Activated T-helper 17 cell treated with anti-CD3 and anti-CD28 coated beads, Interleukin-2, amount 50 U/mL, for 72 hours (primary cell): Measurements from ENCODE around the gene FARP1. TPM values are rescaled to one million over a fixed set of nuclear protein-coding genes. Genes with fewer than 3 reads are reported as not detected.

ENCODE experiments used
- ATAC-seq: fragments of 150-1000 bp; cut with Tn5 transposase; replicated peaks from 2 replicates; pipeline ENCODE4 v1.10.0; 2021; ENCODE audit warnings: mild to moderate bottlenecking, moderate library complexity
- H3K27ac Mint-ChIP-seq: one replicate; pipeline ENCODE4 v1.8.0; 2022; ENCODE audit warnings: mixed read lengths
- H3K27me3 Mint-ChIP-seq: one replicate; pipeline ENCODE4 v1.8.0; 2022; ENCODE audit warnings: mixed read lengths
- H3K36me3 Mint-ChIP-seq: one replicate; pipeline ENCODE4 v1.8.0; 2022; ENCODE audit warnings: low read depth, mild to moderate bottlenecking, mixed read lengths
- H3K4me1 Mint-ChIP-seq: one replicate; pipeline ENCODE4 v1.8.0; 2022; ENCODE audit warnings: mixed read lengths
- H3K4me3 Mint-ChIP-seq: one replicate; pipeline ENCODE4 v1.8.0; 2022; ENCODE audit warnings: mild to moderate bottlenecking, mixed read lengths
- H3K9me3 Mint-ChIP-seq: one replicate; pipeline ENCODE4 v1.8.0; 2022; ENCODE audit warnings: mixed read lengths
- total RNA-seq, 2 donors: library from RNA; stranded (reverse); gene quantifications; one replicate each; pipeline ENCODE4 v1.2.3, GENCODE V29; 2022

Gene FARP1
- total RNA-seq, 2 donors from 2014 or later = 1.1 to 1.7 TPM

DNA sequence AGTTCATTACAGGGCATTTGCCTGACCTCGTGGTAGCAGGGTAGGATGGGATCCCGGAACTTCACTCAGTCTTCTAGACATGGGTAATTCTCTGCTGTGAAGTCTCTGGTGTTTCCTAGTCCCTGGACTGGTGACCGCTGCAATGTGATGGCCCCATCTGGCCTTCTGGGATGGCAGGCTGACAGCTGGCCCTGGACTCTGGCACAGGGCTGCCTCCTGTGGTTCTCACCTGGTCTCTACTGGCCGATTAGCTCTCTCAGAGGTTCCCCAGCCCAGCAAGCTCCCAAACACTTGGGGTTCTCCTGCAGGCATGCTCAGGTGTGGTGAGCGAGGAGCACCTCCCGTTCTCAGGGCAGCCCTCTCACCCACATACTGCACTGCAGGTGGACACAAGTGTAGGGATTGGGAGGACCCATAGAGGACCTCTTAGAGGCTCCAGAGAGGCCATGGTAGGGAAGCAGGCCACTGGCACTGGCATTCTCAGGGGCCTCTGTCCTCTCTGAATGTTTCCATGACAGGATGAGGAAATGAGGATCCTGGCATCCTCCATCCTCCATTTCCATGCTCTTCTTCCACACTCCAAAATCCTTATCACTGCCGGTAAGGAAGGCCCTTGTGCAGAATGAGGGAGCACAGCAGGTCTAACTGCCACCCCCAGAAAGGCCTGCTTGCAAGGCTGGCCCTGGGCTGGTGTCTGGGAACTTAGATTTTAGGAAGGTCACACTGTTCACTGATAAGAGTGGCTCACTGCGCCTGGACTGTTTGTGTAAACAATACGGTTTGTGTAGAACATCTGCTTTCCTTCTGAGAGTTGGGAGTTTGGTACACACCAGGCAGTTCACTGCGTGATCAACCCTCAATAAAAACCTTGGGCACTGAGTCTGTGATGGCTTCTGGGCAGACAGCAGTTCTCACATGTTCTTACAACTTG, 31.5 kb upstream of the FARP1 start:
- Mint-ChIP-seq H3K4me1 (no peaks in the 10 kb centered on the region), H3K36me3 (no peaks in the 10 kb centered on the region), H3K27ac (no peak overlapping the region), H3K9me3 (no peaks in the 10 kb centered on the region), H3K27me3 (no peaks in the 10 kb centered on the region), H3K4me3 (no peak overlapping the region)
- no peak for ATAC-seq

DNA sequence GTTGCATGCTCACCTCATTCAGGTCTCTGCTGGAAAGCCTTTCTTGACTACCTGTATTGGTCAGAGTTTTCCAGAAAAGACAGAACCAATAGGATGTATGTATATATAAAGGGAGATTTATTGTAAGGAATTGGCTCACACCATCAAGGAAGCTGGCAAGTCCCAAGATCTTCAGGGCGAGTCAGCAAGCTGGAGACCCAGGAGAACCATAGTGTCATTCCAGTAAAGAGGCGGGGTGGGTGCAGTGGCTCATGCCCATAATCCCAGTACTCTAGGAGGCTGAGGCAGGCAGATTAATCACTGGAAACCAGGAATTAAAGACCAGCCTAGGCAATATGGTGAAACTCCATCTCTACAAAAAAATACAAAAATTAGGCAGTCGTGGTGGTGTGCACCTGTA, 30.4 kb upstream of the FARP1 start:
- no peaks in the 10 kb centered on the region for H3K4me1 Mint-ChIP-seq
- no peaks in the 10 kb centered on the region for H3K27me3 Mint-ChIP-seq
- H3K9me3 Mint-ChIP-seq = no peaks in the 10 kb centered on the region
- ATAC-seq = no peak
- no peak overlapping the region for H3K27ac Mint-ChIP-seq
- no peak overlapping the region for H3K4me3 Mint-ChIP-seq
- H3K36me3 Mint-ChIP-seq = no peaks in the 10 kb centered on the region

DNA sequence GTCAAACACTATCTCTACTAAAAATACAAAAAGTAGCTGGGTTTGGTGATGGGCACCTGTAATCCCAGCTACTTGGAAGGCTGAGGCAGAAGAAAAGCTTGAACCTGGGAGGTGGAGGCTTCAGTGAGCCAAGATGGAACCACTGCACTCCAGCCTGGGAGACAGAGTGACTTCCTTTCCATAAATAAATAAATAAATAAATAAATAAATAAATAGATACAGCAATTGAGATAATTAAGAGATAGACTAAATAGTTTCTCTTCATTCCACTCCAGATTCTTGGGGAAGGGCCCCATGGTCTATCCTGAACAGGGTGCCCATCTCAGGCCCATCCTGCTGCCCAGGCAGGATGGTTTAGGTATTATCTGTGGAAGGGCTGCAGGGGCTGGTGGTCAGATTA, 24.0 kb upstream of the FARP1 start:
- no peak overlapping the region for H3K27ac Mint-ChIP-seq
- H3K27me3 Mint-ChIP-seq = peaks cover 4% of the 10 kb centered on the region
- H3K9me3 Mint-ChIP-seq = peaks cover 2% of the 10 kb centered on the region
- H3K4me1 Mint-ChIP-seq = no peaks in the 10 kb centered on the region
- no peaks in the 10 kb centered on the region for H3K36me3 Mint-ChIP-seq
- no peak overlapping the region for H3K4me3 Mint-ChIP-seq
- ATAC-seq = no peak

DNA sequence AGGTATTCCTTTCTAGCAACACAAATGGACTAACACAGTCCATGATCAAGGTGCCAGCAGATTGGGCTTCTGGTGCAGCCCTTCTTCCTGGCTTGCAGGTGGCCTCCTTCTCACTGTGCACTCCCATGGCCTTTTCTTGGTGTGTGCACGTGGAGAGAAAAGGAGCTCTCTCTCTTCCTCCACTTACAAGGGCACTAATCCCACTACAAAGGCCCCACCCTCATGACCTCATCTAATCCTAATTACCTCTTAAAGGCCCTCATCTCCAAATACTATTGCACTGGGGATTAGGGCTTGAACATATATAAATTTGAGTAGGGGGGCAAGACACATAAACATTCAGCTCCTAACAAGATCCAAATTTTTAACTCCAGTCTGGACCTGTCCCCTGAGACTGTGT, 19.7 kb upstream of the FARP1 start:
- Mint-ChIP-seq H3K27me3 (peaks cover 16% of the 10 kb centered on the region), H3K27ac (no peak overlapping the region), H3K4me3 (no peak overlapping the region), H3K4me1 (no peaks in the 10 kb centered on the region), H3K9me3 (peaks cover 10% of the 10 kb centered on the region), H3K36me3 (no peaks in the 10 kb centered on the region)
- ATAC-seq = no peak

DNA sequence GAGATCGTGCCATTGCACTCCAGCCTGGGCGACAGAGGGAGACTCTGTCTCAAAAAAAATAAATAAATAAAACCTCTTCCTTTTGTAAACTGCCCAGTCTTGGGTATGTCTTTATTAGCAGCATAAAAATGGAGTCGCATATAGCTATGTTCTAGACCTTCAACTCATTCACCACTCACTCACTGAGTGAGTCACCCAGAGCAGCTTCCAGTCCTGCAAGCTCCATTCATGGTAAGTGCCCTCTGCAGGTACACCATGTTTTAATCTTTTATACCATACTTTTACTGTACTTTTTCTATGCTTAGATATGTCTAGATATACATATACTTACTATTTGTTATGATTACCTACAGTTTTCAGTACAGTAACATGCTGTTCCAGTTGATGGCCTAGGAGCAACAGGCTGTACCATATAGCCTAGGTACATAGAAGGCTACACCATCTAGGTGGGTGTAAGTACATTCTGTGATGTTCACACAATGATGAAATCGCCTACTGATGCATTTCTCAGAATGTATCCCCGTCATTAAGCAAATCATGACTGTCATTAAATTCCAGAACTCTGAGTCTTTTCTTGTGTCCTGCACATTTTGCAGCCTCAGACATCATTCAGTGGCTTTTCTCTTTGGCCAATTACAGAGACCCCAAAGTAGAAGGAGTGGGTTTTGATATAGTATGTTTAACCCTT, 13.7 kb upstream of the FARP1 start:
- H3K4me1 Mint-ChIP-seq = no peaks in the 10 kb centered on the region
- H3K36me3 Mint-ChIP-seq = no peaks in the 10 kb centered on the region
- no peak for ATAC-seq
- peaks cover 27% of the 10 kb centered on the region for H3K27me3 Mint-ChIP-seq
- H3K9me3 Mint-ChIP-seq = peaks cover 8% of the 10 kb centered on the region
- H3K4me3 Mint-ChIP-seq = no peak overlapping the region
- H3K27ac Mint-ChIP-seq = no peak overlapping the region

DNA sequence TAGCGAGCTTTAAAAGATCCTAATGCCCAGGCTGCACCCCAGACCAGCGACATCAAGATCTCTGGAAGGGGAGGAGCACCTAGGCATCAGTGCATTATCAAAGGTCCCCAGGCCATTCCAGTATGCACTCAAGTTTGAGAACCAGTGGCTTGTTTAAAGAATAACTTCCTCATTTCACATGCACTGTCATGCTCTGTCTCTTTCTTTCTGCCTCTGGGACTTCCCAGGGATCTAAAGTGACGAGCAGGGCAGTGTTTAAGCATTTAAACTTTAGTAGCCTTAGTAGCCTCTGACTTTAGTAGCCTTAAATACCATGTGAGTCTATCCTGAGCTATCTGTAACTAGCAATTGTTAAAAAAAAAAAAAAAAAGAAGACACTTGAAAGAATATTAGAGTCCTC, 8.9 kb upstream of the FARP1 start:
- no peaks in the 10 kb centered on the region for H3K36me3 Mint-ChIP-seq
- no peak for ATAC-seq
- H3K4me3 Mint-ChIP-seq = no peak overlapping the region
- H3K4me1 Mint-ChIP-seq = no peaks in the 10 kb centered on the region
- H3K27me3 Mint-ChIP-seq = peaks cover 33% of the 10 kb centered on the region
- H3K9me3 Mint-ChIP-seq = peaks cover 3% of the 10 kb centered on the region
- no peak overlapping the region for H3K27ac Mint-ChIP-seq

DNA sequence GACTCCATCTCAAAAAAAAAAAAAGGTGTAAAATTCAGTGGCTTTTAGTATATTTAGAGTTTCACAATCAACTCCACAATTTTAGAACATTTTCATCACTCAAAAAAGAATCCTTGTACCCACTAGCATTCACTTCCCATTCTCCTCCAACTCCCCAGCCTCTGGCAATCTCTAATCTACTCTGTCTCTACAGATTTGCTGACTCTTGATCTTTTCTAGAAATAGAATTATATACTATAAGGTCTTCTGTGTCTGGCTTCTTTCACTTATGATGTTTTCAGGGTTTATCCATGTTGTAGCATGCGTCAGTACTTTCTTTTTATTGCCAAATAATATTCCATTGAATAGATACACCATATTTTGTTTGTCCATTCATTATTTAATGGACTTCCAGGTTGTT, 8.0 kb upstream of the FARP1 start:
- no peaks in the 10 kb centered on the region for H3K9me3 Mint-ChIP-seq
- no peak overlapping the region for H3K27ac Mint-ChIP-seq
- H3K27me3 Mint-ChIP-seq = peaks cover 41% of the 10 kb centered on the region
- ATAC-seq = no peak
- no peaks in the 10 kb centered on the region for H3K36me3 Mint-ChIP-seq
- H3K4me3 Mint-ChIP-seq = no peak overlapping the region
- H3K4me1 Mint-ChIP-seq = no peaks in the 10 kb centered on the region

DNA sequence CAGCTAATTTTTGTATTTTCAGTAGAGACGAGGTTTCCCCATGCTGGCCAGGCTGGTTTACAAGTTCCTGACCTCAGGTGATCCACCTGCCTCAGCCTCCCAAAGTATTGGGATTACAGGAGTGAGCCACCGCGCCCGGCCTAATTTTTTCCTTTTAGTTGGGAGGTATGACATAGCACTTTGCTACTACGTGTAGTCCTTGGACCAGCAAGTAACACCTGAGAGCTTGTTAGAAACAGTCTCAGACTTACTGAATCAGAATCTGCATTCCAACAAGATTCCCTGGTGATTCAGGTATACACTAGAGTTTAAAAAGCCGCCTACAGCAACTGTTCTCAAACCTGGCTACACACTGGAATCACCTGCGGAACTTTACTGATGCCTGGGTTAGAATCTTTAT, 1.8 kb upstream of the FARP1 start:
- Mint-ChIP-seq H3K4me1 (no peaks in the 10 kb centered on the region), H3K4me3 (peak overlapping the region; percentile 41), H3K9me3 (no peaks in the 10 kb centered on the region), H3K36me3 (no peaks in the 10 kb centered on the region), H3K27ac (no peak overlapping the region), H3K27me3 (peaks cover 52% of the 10 kb centered on the region)
- no peak for ATAC-seq

DNA sequence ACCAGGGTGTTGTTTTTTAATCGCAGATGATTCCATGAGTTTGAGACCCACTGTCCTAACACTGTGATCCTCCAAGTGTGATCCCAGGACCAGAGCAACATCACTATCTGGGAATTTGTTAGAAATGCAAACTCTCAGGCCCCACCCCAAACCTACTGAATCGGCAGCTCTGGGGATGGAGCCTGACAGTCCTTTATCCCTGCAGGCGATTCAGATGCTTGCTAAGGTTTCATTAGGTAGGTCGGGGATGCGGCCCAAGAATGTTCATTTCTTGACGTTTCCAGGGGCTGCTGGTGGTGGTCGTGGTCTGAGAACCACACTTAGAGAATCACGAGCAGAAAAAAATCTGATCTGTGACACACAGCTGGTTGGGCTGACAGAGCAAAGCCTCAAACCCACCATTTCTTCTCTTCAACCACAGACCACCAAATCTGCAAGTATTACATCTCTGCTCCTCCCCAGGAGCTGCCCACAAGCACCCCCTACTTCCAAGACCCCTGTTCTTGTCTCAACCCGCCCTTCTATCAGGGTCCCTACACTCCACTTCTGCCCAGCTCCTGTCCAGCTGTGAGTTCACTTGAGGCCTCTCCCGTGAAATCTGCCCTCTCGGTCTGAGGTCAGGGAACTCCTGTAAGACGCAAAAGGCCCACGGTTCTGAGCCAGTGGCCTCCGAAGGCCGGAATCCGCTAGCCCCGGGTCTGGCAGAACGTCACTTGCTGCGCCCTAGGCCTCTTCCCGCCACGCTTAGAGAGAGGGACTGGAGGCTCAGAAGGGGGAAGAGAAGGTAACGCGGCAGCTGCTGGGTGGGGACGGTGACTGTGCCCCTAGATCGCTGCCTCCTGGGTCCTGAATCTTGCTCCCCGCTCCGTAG, 1.1 kb upstream of the FARP1 start:
- no peaks in the 10 kb centered on the region for H3K4me1 Mint-ChIP-seq
- no peak for ATAC-seq
- peak overlapping the region; percentile 41 for H3K4me3 Mint-ChIP-seq
- no peaks in the 10 kb centered on the region for H3K9me3 Mint-ChIP-seq
- H3K27ac Mint-ChIP-seq = no peak overlapping the region
- peaks cover 50% of the 10 kb centered on the region for H3K27me3 Mint-ChIP-seq
- H3K36me3 Mint-ChIP-seq = no peaks in the 10 kb centered on the region

DNA sequence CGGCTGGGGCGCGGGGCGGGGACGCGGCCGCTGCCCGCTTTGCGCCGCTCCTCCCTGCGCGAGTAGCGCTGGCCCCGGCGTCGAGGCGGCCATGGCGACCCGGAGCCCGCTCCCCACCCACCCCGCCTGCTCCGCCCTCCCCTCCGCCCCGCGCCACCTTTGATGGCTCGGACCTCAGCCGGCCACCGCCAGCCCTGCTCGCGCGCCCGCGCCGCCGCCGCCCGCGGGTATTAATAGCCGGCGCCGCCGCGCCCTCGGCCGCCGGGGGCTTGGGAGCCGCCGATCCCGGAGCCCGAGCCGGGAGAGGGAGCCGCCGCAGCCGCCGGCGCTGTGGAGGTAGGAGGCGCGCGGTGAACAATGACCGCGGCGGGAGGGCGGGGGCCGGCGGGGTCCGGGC, 261 bp downstream of the FARP1 start:
- ATAC-seq = no peak

DNA sequence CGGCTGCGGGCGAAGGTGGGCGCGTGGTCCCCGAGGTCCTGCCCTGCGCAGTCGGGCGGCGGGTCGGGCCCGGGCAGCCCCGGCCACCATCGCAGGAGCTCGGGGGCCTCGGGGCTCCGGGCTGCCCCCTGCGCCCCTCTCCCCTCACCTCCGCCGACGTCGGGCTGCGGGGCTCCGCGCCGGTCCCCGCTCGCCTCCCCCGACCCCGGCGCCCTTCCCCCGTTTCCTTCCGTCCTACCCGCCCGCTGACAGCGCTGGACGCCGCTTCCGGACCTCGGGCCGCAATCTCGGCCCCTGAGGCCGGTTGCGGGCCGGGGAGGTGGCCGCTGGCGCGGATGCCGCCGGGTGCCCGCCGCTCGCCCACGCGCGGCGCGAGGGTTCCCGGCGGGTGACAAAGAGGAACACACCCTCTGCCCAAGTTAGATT, 720 bp downstream of the FARP1 start:
- H3K9me3 Mint-ChIP-seq = no peaks in the 10 kb centered on the region
- no peak for ATAC-seq
- peaks cover 47% of the 10 kb centered on the region for H3K27me3 Mint-ChIP-seq
- no peaks in the 10 kb centered on the region for H3K36me3 Mint-ChIP-seq
- no peak overlapping the region for H3K27ac Mint-ChIP-seq
- H3K4me1 Mint-ChIP-seq = no peaks in the 10 kb centered on the region
- H3K4me3 Mint-ChIP-seq = peak overlapping the region; percentile 59

More for the DNA sequence above, 261 bp downstream of the FARP1 start:
- no peaks in the 10 kb centered on the region for H3K4me1 Mint-ChIP-seq
- no peak overlapping the region for H3K4me3 Mint-ChIP-seq
- no peaks in the 10 kb centered on the region for H3K36me3 Mint-ChIP-seq
- no peaks in the 10 kb centered on the region for H3K9me3 Mint-ChIP-seq
- peaks cover 47% of the 10 kb centered on the region for H3K27me3 Mint-ChIP-seq
- no peak overlapping the region for H3K27ac Mint-ChIP-seq

DNA sequence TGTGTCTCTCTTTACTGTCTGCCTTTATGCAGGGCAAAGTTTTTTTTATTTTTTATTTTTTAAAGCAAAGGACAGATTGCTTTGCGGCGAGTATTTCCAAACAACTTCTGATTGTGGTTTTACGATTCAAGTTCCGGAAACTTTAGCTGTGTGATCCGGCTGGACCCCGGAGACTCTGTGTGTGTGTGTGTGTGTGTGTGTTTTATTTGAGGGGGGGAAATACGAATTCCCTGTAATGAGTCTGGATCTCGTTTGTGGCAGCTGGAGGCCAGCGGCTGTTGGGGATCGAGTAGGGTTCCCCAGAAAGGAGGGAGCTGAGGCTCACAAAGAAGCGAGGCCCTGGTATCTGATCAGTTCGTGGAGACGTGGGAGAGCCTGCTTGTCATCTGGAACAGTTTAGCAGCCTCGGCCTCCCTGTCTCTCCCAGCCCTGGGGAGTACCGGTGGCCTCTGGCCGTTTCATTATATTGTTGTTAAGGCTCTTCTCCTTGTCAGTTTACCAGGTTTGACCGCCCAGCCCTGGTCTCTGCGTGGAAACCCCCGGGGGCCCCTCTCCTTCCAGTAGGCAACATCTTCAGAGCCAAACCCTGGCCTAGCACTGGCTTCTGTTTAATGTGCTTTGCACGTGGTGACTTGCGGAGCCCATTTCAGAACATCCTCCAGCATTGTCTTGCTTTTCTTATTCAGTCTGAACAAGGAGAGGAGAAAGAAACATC, 1.3 kb downstream of the FARP1 start:
- ATAC-seq = no peak
- no peaks in the 10 kb centered on the region for H3K4me1 Mint-ChIP-seq
- H3K36me3 Mint-ChIP-seq = no peaks in the 10 kb centered on the region
- H3K4me3 Mint-ChIP-seq = peak overlapping the region; percentile 59
- H3K9me3 Mint-ChIP-seq = no peaks in the 10 kb centered on the region
- H3K27me3 Mint-ChIP-seq = peaks cover 51% of the 10 kb centered on the region
- H3K27ac Mint-ChIP-seq = no peak overlapping the region

DNA sequence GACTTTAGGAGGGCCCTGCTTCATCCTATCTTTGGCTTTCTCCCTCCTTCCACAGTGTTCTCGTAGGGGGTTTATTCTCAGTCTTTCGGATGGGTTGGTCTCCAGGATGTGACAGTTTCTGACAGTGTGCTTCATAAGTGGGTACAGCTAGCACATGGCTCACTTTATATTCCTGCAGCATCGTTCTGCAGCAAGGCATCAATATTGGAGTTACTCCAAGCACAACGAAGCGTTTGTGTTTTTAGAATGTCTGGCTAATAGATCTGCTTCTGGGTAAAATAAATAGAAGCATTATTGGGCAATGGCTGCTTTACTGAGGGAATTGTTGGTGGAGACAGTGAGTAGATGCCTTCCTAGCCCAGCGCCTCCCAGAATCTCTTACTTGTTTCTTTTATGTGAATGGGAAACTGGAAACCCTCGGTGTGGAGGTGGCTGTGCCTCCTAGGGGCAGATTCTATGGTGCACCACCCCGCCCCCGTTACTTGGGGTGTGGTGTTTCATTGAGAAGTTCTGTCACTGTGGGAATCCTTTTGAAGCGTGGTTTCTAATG, 2.0 kb downstream of the FARP1 start:
- peaks cover 46% of the 10 kb centered on the region for H3K27me3 Mint-ChIP-seq
- H3K9me3 Mint-ChIP-seq = no peaks in the 10 kb centered on the region
- no peak for ATAC-seq
- no peaks in the 10 kb centered on the region for H3K36me3 Mint-ChIP-seq
- H3K4me1 Mint-ChIP-seq = no peaks in the 10 kb centered on the region
- H3K4me3 Mint-ChIP-seq = peak overlapping the region; percentile 59
- H3K27ac Mint-ChIP-seq = no peak overlapping the region

DNA sequence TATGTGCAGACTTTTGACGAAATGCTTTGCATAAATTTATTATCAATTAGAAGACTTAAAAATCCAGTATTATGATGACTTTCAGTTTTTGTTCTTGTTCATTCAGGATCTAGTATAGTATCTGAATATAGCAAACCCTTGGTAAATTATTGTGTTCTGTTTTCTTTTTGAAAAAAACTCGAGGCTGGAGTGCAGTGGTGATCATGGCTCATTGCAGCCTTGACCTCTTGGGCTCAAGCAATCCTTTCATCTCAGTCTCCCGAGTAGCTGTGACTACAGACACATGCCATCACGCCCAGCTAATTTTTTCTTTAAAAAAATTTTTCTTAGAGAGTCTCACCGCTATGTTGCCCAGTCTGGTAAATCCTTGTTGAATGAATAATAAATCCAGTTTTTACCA, 4.6 kb downstream of the FARP1 start:
- Mint-ChIP-seq H3K27ac (no peak overlapping the region), H3K4me1 (no peaks in the 10 kb centered on the region), H3K36me3 (no peaks in the 10 kb centered on the region), H3K9me3 (no peaks in the 10 kb centered on the region), H3K4me3 (no peak overlapping the region), H3K27me3 (peaks cover 42% of the 10 kb centered on the region)
- no peak for ATAC-seq
